Ovary (tissue), 9 donors: ENCODE measurements around the gene TBCD. TPM values are rescaled to one million over a fixed set of nuclear protein-coding genes. Genes with fewer than 3 reads are reported as not detected.

Source experiments
- DNase-seq, 5 donors: peaks; one replicate each; pipeline ENCODE4 v3.0.0-alpha.2; 2019 to 2020
- H3K27ac ChIP-seq, 2 donors: fragments of 200-600 bp; one replicate each; pipeline versions ENCODE4 v1.5.1 to v1.8.0; 2019 to 2022
- H3K27me3 ChIP-seq: fragments of 200-600 bp; one replicate; pipeline ENCODE4 v1.8.0; 2022
- H3K36me3 ChIP-seq: fragments of 200-600 bp; sonication (generic); one replicate; pipeline ENCODE4 v1.5.1; 2019
- H3K4me1 ChIP-seq: one replicate; pipeline ENCODE4 v1.8.1; 2013; ENCODE audit warnings: mild to moderate bottlenecking, moderate library complexity; ENCODE audit not compliant: insufficient read depth
- H3K4me3 ChIP-seq: fragments of 200-600 bp; sonication (generic); one replicate; pipeline ENCODE4 v1.5.1; 2017
- H3K9me3 ChIP-seq, 2 donors: fragments of 200-600 bp in 1 of 2; sonication (generic) in 1 of 2; one replicate each; pipeline versions ENCODE4 v1.5.1 to v1.8.1; 2013 to 2019; ENCODE audit warnings: mild to moderate bottlenecking in 1 of 2, moderate library complexity in 1 of 2
- EP300 ChIP-seq: sonication (generic); formaldehyde crosslinking; IDR thresholded peaks from one replicate; pipeline ENCODE4 v1.6.1; 2017; ENCODE audit warnings: antibody characterized with exemption
- POLR2A ChIP-seq: fragments of 450-650 bp; IDR thresholded peaks from one replicate; pipeline ENCODE4 v1.6.1; 2017; ENCODE audit warnings: antibody characterized with exemption, mild to moderate bottlenecking, moderate library complexity
- WGBS, 3 donors: extraction: QIAGEN DNeasy Blood & Tissue Kit in 1 of 3; methylation state at CpG; one replicate each; pipeline versions ENCODE4 v1.1.5 to v1.1.7; 2013 to 2017; 5-methylcytosine and 5-hydroxymethylcytosine counted together
- intact Hi-C, 4 donors: fragments of 100-400 bp; cut with DNase I; formaldehyde crosslinking; loops; one replicate each; pipeline versions ENCODE4 v1.11.0 to v1.15.1; 2022 to 2023
- polyA plus RNA-seq, 2 donors: library from polyadenylated mRNA; stranded (reverse); fragments of 200-250 nt in 1 of 2; fragments of 350-450 nt in 1 of 2; fragmentation: Illumina TruSeq in 1 of 2; extraction: RNeasy Lipid Tissue Mini Kit (QIAGEN cat#74804) in 1 of 2; gene quantifications; one replicate each; pipeline ENCODE4 v1.2.3, GENCODE V29; 2013 to 2014
- total RNA-seq, 7 donors: library from RNA; depleted of rRNA in 2 of 7; stranded (reverse); fragments of >200 nt in 2 of 7; fragmentation: NEBNext Ultra II Directional in 3 of 7; extraction: Animal tissue kit (Norgen Biotek cat#: 25700) in 3 of 7; gene quantifications; one replicate each; pipeline versions ENCODE4 v1.1.0 to v1.2.4, GENCODE V29; 2016 to 2023
- TF ChIP-seq, protein P1 (sequence below), 3 donors: fragments of 450-650 bp in 2 of 3; fragments of 200-600 bp in 1 of 3; IDR thresholded peaks; one replicate each; pipeline versions ENCODE4 v1.5.1 to v1.8.0; 2016 to 2022; ENCODE audit warnings: antibody characterized with exemption in 3 of 3, mild to moderate bottlenecking in 1 of 3
- donor health status: DM: no; HTN: no; CAD: no; lungs with moderate emphysema.
- donor health status: DM: no; HTN: no; CAD: no.
- donor health status: Bipolar disorder and iron deficiency.
- donor health status: DM: yes; HTN: yes; CAD: no.
- donor health status: DM: no; HTN: no; CAD: no.
- donor health status: DM: yes; HTN: yes; CAD: no.

The TBCD gene
- total and polyA plus RNA-seq, 9 donors: 29.2 to 88.3 (median 59.2) TPM

DNA sequence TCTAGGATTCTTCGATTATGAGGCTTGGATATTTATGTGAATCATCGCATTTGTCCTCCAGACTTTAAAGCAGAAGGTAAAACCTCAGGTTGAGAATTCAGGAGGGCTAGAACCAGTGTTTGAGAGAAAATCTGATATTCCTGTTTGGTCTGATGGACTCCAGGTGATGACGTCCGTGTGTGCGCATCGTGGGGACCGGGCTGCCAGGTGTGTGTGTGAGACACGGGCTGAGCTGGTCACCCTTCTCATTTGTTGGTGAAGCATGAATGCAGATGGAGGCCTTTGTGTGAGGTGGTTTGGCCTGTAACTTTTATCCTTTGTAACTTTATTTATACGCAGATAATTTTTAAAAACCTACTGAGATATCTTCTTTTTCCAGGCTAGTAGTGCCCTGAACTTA lies 45.2 kb downstream of the TBCD start:
- intact Hi-C loops: no loop called here
- H3K4me3 ChIP-seq: no peak overlapping the region
- WGBS, 3 donors: 93 to 95% (median 95%) methylated on average over 9 of the region's 9 CpGs
- no peak overlapping the region for H3K27ac ChIP-seq
- no peak for DNase-seq
- no peaks in the 10 kb centered on the region for H3K4me1 ChIP-seq
- no peaks in the 10 kb centered on the region for H3K36me3 ChIP-seq
- no peaks in the 10 kb centered on the region for H3K27me3 ChIP-seq
- no peaks in the 10 kb centered on the region for H3K9me3 ChIP-seq
- TF ChIP-seq POLR2A: no peak
- no peak for TF ChIP-seq EP300

DNA sequence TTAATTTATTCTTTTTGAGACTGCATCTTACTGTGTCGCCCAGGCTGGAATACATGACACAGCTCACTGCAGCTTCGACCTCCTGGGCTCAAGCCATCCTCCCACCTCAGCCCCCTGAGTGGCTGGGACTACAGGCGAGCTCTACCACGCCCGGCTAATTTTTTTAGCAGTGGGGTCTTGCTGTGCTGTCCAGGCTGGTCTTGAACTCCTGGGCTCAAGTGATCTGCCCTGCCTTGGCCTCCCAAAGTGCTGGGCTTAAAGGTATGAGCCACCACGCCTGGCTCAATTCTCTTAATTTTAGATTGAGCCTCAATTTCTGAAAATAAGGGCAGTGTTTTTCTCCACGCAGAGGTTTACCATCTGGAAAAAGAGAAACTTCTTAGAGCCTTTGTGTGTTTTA lies 46.9 kb downstream of the TBCD start:
- Histone ChIP-seq H3K4me1 (no peaks in the 10 kb centered on the region), H3K36me3 (no peaks in the 10 kb centered on the region), H3K9me3 (no peaks in the 10 kb centered on the region), H3K27ac (no peak overlapping the region), H3K27me3 (no peaks in the 10 kb centered on the region), H3K4me3 (no peak overlapping the region)
- intact Hi-C loops: no loop called here
- DNase-seq: no peak
- 95 to 97% (median 97%) methylated on average over 7 of the region's 7 CpGs for WGBS, 3 donors
- TF ChIP-seq, protein P1, sequence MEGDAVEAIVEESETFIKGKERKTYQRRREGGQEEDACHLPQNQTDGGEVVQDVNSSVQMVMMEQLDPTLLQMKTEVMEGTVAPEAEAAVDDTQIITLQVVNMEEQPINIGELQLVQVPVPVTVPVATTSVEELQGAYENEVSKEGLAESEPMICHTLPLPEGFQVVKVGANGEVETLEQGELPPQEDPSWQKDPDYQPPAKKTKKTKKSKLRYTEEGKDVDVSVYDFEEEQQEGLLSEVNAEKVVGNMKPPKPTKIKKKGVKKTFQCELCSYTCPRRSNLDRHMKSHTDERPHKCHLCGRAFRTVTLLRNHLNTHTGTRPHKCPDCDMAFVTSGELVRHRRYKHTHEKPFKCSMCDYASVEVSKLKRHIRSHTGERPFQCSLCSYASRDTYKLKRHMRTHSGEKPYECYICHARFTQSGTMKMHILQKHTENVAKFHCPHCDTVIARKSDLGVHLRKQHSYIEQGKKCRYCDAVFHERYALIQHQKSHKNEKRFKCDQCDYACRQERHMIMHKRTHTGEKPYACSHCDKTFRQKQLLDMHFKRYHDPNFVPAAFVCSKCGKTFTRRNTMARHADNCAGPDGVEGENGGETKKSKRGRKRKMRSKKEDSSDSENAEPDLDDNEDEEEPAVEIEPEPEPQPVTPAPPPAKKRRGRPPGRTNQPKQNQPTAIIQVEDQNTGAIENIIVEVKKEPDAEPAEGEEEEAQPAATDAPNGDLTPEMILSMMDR (IDR thresholded peaks at IDR 0.05): no peak
- TF ChIP-seq POLR2A: no peak
- TF ChIP-seq EP300: no peak

DNA sequence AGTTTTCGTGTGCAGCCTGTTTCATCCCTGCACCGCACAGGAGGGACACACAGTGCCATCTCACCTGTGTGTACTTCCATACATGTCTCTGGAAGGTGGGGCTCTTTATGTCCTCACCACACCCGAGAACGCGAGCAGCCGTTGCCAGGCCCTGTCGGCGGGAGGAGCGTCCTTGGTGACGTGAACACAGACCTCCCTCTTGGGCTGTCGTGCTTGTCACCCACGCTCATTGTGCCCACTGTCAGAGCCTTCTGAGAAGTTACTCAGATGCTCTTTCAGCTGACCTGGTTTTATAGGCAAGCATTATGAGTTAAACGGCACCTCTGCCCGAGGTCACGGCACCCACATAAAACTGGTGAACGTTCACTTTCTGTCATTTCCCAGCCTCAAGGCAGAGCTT lies 47.7 kb downstream of the TBCD start:
- Histone ChIP-seq H3K9me3 (no peaks in the 10 kb centered on the region), H3K27me3 (no peaks in the 10 kb centered on the region), H3K27ac (no peak overlapping the region), H3K4me3 (no peak overlapping the region), H3K36me3 (no peaks in the 10 kb centered on the region), H3K4me1 (peaks cover 3% of the 10 kb centered on the region)
- WGBS, 3 donors: 91 to 92% (median 92%) methylated on average over 16 of the region's 16 CpGs
- intact Hi-C loops: no loop called here
- DNase-seq: no peak
- TF ChIP-seq, protein P1 (IDR thresholded peaks at IDR 0.05): no peak
- no peak for TF ChIP-seq EP300
- no peak for TF ChIP-seq POLR2A

DNA sequence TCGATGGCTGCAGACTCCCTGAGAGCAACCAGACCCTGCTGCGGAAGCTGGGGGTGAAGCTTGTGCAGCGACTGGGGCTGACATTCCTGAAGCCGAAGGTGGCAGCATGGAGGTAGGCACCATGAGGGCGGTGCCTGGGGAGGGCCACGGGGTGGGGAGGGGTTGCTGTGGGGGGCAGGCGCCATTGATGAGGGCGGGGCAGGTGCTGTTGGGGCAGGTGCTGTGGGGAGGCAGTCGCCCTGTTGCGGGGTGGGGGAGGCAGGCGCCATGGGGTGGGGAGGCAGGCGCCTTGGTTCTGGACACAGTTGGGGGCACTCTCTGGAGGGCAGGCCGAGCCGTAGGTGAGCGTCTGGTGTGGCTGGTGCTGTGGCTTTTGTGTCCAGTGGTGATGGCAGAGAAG lies 49.0 kb downstream of the TBCD start:
- Histone ChIP-seq H3K4me3 (no peak overlapping the region), H3K9me3 (no peaks in the 10 kb centered on the region), H3K4me1 (peaks cover 8% of the 10 kb centered on the region), H3K36me3 (no peaks in the 10 kb centered on the region), H3K27ac (no peak overlapping the region), H3K27me3 (no peaks in the 10 kb centered on the region)
- WGBS, 3 donors: 95 to 99% (median 97%) methylated on average over 15 of the region's 15 CpGs
- intact Hi-C loops: no loop called here
- no peak for DNase-seq
- TF ChIP-seq, protein P1 (IDR thresholded peaks at IDR 0.05): no peak
- TF ChIP-seq EP300 (no peak), POLR2A (no peak)

DNA sequence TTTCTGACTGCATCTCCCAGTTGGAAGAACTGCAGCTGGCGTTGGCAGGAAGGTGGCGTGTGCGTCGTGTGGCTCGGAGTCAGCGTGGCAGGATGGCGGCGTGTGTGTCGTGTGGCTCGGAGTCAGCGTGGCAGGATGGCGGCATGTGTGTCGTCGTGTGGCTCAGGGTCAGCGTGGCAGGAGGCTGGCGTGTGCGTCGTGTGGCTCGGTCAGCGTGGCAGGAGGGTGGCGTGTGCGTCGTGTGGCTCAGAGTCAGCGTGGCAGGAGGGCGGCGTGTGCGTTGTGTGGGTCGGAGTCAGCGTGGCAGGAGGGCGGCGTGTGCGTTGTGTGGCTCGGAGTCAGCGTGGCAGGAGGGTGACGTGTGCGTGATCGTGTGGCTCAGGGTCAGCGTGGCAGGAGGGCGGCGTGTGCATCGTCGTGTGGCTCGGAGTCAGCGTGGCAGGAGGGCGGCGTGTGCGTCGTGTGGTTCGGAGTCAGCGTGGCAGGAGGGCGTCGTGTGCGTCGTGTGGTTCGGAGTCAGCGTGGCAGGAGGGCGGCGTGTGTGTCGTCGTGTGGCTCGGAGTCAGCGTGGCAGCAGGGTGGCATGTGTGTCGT lies 49.6 kb downstream of the TBCD start:
- H3K27me3 ChIP-seq: no peaks in the 10 kb centered on the region
- H3K4me3 ChIP-seq: no peak overlapping the region
- WGBS, 3 donors: 94 to 96% (median 96%) methylated on average over 63 of the region's 63 CpGs
- DNase-seq: no peak
- H3K27ac ChIP-seq: no peak overlapping the region
- no peak for TF ChIP-seq EP300
- no peak for TF ChIP-seq POLR2A
- TF ChIP-seq, protein P1 (IDR thresholded peaks at IDR 0.05): no peak
- no peaks in the 10 kb centered on the region for H3K9me3 ChIP-seq
- no peaks in the 10 kb centered on the region for H3K36me3 ChIP-seq
- intact Hi-C loops: no loop called here
- H3K4me1 ChIP-seq: peaks cover 8% of the 10 kb centered on the region
